ENCODE results near the gene SRGAP3.

DNA sequence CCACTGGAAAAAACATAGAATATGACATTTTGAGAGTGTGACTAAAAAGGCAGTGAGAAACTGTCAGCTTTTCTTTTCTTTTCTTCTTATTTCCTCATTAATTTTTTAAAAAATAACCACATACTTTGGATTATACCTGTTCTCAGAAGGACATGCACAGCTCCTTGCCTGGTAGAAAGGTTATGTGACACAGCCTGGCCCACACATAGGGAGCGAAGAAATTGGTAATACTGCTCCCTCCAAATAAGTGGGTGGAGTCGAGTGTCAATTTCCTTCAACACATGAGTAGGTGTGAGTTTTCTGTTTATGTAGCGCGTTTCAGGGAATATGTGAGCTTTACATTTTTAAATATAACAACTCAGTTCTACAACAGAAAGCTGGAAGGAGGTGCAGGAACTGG lies 257.2 kb downstream of the SRGAP3 start:
- TF ChIP-seq POLR2AphosphoS5 (IDR thresholded peaks at IDR 0.05): no peak
- TF ChIP-seq CTCF (IDR thresholded peaks at IDR 0.05): no peak
- no peak for TF ChIP-seq POLR2A (IDR thresholded peaks at IDR 0.05)
- TF ChIP-seq EP300 (IDR thresholded peaks at IDR 0.05): no peak
